ENCODE results near the gene KCNE2. TPM values are rescaled to one million over a fixed set of nuclear protein-coding genes. Genes with fewer than 3 reads are reported as not detected.
A peak's percentile ranks its signal among the peaks of the same experiment; 100 is the strongest.

KCNE2 gene
- total RNA-seq, 1 donor from 2014 or later = 0.27 TPM

GRCh38 chr21:34364921-34365320 lies 1.1 kb downstream of the KCNE2 start:
- no peaks in the 10 kb centered on the region for H3K4me1 Mint-ChIP-seq (ENCODE audit: low read depth, unreplicated experiment)
- no peaks in the 10 kb centered on the region for H3K4me1 ChIP-seq (ENCODE audit: insufficient read depth, low read length)
- H3K4me3 ChIP-seq (ENCODE audit: insufficient read depth, low read depth, low read length) = no peak overlapping the region
- no peaks in the 10 kb centered on the region for H3K36me3 Mint-ChIP-seq (ENCODE audit: low read depth, unreplicated experiment)
- no peak overlapping the region for H3K27ac Mint-ChIP-seq (ENCODE audit: unreplicated experiment)
- H3K27me3 Mint-ChIP-seq (ENCODE audit: low read depth, unreplicated experiment) = no peaks in the 10 kb centered on the region
- H2AFZ ChIP-seq (ENCODE audit: low read depth, low read length) = no peak overlapping the region
- DNase-seq (ENCODE audit: low read depth) (no peak), FAIRE-seq (no peak)
- peaks cover 9% of the 10 kb centered on the region for H3K27me3 ChIP-seq (ENCODE audit: insufficient read depth, low read length)
- no peak overlapping the region for H3K4me3 Mint-ChIP-seq (ENCODE audit: unreplicated experiment)
- no peak overlapping the region for H3K9ac ChIP-seq (ENCODE audit: low read length)
- no peak for TF ChIP-seq CTCF (IDR thresholded peaks at IDR 0.05; ENCODE audit: insufficient read depth, low read depth, low read length)
- TF ChIP-seq EZH2 (IDR thresholded peaks at IDR 0.05; ENCODE audit: insufficient read depth, low read length) = no peak
- H3K36me3 ChIP-seq (ENCODE audit: insufficient read depth, low read length) = no peaks in the 10 kb centered on the region
- no peaks in the 10 kb centered on the region for H4K20me1 ChIP-seq (ENCODE audit: insufficient read depth, low read length)
- H3K79me2 ChIP-seq (ENCODE audit: insufficient read depth, low read length) = no peaks in the 10 kb centered on the region
- no peak overlapping the region for H3K4me2 ChIP-seq (ENCODE audit: low read length)
- no peaks in the 10 kb centered on the region for H3K9me3 Mint-ChIP-seq (ENCODE audit: unreplicated experiment)
- no peaks in the 10 kb centered on the region for H3K9me3 ChIP-seq (ENCODE audit: insufficient read depth, low read depth, low read length)
- H3K27ac ChIP-seq (ENCODE audit: low read depth, low read length) = no peak overlapping the region

- Histone ChIP-seq H2AFZ (ENCODE audit: low read depth, low read length) (no peak overlapping the region), H3K27ac (ENCODE audit: low read depth, low read length) (no peak overlapping the region), H3K9ac (ENCODE audit: low read length) (no peak overlapping the region), H4K20me1 (ENCODE audit: insufficient read depth, low read length) (no peaks in the 10 kb centered on the region), H3K36me3 (ENCODE audit: insufficient read depth, low read length) (no peaks in the 10 kb centered on the region), H3K9me3 (ENCODE audit: insufficient read depth, low read depth, low read length) (no peaks in the 10 kb centered on the region), H3K4me2 (ENCODE audit: low read length) (no peak overlapping the region), H3K4me1 (ENCODE audit: insufficient read depth, low read length) (no peaks in the 10 kb centered on the region), H3K27me3 (ENCODE audit: insufficient read depth, low read length) (peaks cover 8% of the 10 kb centered on the region), H3K4me3 (ENCODE audit: insufficient read depth, low read depth, low read length) (no peak overlapping the region), H3K79me2 (ENCODE audit: insufficient read depth, low read length) (no peaks in the 10 kb centered on the region)
- Mint-ChIP-seq H3K9me3 (ENCODE audit: unreplicated experiment) (no peaks in the 10 kb centered on the region), H3K4me3 (ENCODE audit: unreplicated experiment) (no peak overlapping the region), H3K27ac (ENCODE audit: unreplicated experiment) (no peak overlapping the region), H3K4me1 (ENCODE audit: low read depth, unreplicated experiment) (no peaks in the 10 kb centered on the region), H3K36me3 (ENCODE audit: low read depth, unreplicated experiment) (no peaks in the 10 kb centered on the region), H3K27me3 (ENCODE audit: low read depth, unreplicated experiment) (no peaks in the 10 kb centered on the region)
- no peak for DNase-seq (ENCODE audit: low read depth)
- no peak for TF ChIP-seq EZH2 (IDR thresholded peaks at IDR 0.05; ENCODE audit: insufficient read depth, low read length)
- TF ChIP-seq CTCF (IDR thresholded peaks at IDR 0.05; ENCODE audit: insufficient read depth, low read depth, low read length) = no peak
- FAIRE-seq = no peak
These were observed 2.0 kb downstream of the KCNE2 start for GRCh38 chr21:34365809-34366208.

GRCh38 chr21:34367320-34367935 lies 3.6 kb downstream of the KCNE2 start:
- H3K9me3 ChIP-seq (ENCODE audit: insufficient read depth, low read depth, low read length) = no peaks in the 10 kb centered on the region
- H3K36me3 ChIP-seq (ENCODE audit: insufficient read depth, low read length) = no peaks in the 10 kb centered on the region
- no peak overlapping the region for H3K27ac ChIP-seq (ENCODE audit: low read depth, low read length)
- no peaks in the 10 kb centered on the region for H4K20me1 ChIP-seq (ENCODE audit: insufficient read depth, low read length)
- DNase-seq (ENCODE audit: low read depth) (peak; percentile 46), FAIRE-seq (peak; percentile 89)
- no peak overlapping the region for H3K4me2 ChIP-seq (ENCODE audit: low read length)
- no peaks in the 10 kb centered on the region for H3K36me3 Mint-ChIP-seq (ENCODE audit: low read depth, unreplicated experiment)
- no peaks in the 10 kb centered on the region for H3K4me1 ChIP-seq (ENCODE audit: insufficient read depth, low read length)
- peaks cover 4% of the 10 kb centered on the region for H3K27me3 ChIP-seq (ENCODE audit: insufficient read depth, low read length)
- H3K27me3 Mint-ChIP-seq (ENCODE audit: low read depth, unreplicated experiment) = no peaks in the 10 kb centered on the region
- peak overlapping the region; percentile 43 for H2AFZ ChIP-seq (ENCODE audit: low read depth, low read length)
- no peak overlapping the region for H3K27ac Mint-ChIP-seq (ENCODE audit: unreplicated experiment)
- TF ChIP-seq CTCF (IDR thresholded peaks at IDR 0.05; ENCODE audit: insufficient read depth, low read depth, low read length) (peak; percentile 86), EZH2 (IDR thresholded peaks at IDR 0.05; ENCODE audit: insufficient read depth, low read length) (no peak)
- H3K4me3 ChIP-seq (ENCODE audit: insufficient read depth, low read depth, low read length) = no peak overlapping the region
- no peaks in the 10 kb centered on the region for H3K4me1 Mint-ChIP-seq (ENCODE audit: low read depth, unreplicated experiment)
- H3K9ac ChIP-seq (ENCODE audit: low read length) = no peak overlapping the region
- no peak overlapping the region for H3K4me3 Mint-ChIP-seq (ENCODE audit: unreplicated experiment)
- no peaks in the 10 kb centered on the region for H3K9me3 Mint-ChIP-seq (ENCODE audit: unreplicated experiment)
- no peaks in the 10 kb centered on the region for H3K79me2 ChIP-seq (ENCODE audit: insufficient read depth, low read length)

All from astrocyte (in vitro differentiated cells and primary cell).